ENCODE measurements around the gene VMP1. TPM values are rescaled to one million over a fixed set of nuclear protein-coding genes. Genes with fewer than 3 reads are reported as not detected.
"Not testable (repeated sequence)": the region's sequence is repeated elsewhere in the genome, so short reads cannot be mapped to it uniquely, and the experiment has no call there.

Gene VMP1
- polyA plus RNA-seq, 1 donor = 111 TPM

DNA sequence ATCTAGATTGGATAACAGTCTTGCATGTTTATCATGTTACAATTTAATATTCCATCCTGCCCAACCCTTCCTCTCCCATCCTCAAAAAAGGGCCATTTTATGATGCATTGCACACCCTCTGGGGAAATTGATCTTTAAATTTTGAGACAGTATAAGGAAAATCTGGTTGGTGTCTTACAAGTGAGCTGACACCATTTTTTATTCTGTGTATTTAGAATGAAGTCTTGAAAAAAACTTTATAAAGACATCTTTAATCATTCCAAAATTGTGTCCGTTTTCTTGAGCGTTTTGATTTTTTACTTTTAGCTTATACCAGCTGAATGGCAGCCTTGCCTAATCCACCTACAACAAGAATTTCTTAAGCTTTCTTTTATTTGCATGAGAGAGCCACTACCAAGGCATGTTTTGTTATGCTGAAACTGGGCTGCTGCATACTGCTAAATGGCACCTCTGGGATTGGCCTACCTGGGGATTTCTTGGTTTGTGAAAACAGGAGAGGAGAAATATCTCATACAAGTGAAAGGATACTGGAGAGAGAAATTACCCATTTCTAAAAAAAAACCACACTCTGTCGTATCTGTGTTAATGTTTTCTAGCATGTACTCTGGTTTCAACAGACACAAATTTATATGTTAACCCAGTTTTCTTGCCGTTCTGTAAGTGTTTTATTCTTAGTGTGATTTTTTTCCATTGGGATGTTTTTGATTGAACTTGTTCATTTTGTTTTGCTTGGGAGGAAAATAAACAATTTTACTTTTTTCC, 133.1 kb downstream of the VMP1 start:
- DNase-seq = no peak

DNA sequence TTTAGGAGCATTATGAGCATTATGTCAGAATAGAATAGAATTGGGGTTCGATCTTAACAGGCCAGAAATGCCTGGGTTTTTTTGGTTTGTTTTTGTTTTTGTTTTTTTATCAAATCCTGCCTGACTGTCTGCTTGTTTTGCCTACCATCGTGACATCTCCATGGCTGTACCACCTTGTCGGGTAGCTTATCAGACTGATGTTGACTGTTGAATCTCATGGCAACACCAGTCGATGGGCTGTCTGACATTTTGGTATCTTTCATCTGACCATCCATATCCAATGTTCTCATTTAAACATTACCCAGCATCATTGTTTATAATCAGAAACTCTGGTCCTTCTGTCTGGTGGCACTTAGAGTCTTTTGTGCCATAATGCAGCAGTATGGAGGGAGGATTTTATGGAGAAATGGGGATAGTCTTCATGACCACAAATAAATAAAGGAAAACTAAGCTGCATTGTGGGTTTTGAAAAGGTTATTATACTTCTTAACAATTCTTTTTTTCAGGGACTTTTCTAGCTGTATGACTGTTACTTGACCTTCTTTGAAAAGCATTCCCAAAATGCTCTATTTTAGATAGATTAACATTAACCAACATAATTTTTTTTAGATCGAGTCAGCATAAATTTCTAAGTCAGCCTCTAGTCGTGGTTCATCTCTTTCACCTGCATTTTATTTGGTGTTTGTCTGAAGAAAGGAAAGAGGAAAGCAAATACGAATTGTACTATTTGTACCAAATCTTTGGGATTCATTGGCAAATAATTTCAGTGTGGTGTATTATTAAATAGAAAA, 133.8 kb downstream of the VMP1 start:
- DNase-seq = not testable (repeated sequence)

DNA sequence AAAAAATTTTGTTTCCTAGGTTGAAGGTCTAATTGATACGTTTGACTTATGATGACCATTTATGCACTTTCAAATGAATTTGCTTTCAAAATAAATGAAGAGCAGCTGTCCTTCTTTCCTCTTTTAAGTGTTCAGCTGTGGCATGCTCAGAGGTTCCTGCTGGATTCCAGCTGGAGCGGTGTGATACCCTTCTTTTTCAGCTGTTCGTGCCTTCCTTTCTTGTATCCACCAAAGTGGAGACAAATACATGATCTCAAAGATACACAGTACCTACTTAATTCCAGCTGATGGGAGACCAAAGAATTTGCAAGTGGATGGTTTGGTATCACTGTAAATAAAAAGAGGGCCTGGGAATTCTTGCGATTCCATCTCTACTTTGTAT, 134.4 kb downstream of the VMP1 start:
- DNase-seq = not testable (repeated sequence)

GRCh38 chr17:59842901-59843652, 135.6 kb downstream of the VMP1 start:
- no peak for DNase-seq

- no peak for DNase-seq
Measured at GRCh38 chr17:59844884-59845594, 137.6 kb downstream of the VMP1 start.

DNA sequence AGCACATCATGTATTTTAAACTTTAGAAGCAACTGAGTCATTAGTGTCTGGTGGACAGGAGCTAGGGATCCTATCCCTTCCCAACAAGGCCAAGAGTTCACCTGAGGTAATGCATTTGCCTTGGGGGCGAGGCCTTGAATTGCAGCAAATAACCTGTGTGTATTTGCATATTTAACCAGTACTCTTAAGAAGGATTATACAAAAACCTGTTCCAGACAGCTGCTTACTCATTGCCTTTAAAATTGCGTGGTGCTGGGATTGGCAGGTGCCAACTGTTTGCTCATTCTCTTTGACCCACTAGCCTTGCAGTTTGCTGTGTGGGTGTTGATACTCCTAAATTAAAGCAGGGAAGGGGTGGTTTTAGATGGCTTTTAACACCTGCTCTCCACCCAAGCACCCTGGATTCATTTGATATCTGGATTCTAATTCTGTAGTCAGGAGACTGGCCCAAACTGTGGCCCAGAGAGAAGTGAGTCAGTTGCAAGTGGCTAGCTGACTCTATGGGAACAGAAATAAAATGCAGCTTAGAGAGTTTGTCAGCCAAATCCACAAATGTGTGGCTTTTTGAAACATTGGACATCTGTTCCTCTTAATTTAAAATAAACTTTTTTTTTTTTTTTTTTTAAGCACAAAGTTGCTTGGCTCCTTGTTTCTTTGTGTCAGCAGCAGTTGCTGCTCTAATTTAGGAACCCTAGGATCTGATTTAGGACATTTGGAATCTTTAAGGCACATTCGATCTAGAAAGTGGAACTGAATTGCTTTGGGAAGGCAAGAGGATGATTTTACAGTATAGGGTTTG, 138.3 kb downstream of the VMP1 start:
- DNase-seq = no peak

GRCh38 chr17:59846394-59847165, 139.1 kb downstream of the VMP1 start:
- no peak for DNase-seq

DNA sequence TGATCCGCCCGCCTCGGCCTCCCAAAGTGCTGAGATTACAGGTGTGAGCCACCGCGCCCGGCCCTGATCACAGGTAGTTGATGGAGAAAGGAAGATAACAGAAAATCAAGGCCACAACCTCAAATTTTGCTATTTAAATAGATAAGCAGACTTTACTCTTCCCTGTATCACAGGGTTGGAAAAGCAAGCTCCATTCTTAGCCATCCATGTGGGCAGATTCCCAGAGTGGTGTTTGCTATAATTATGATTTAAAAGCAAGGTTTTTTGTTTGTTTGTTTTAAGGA, 140.9 kb downstream of the VMP1 start:
- no peak for DNase-seq

GRCh38 chr17:59848778-59849177, 141.3 kb downstream of the VMP1 start:
- DNase-seq = no peak

GRCh38 chr17:59850311-59850710, 142.9 kb downstream of the VMP1 start:
- not testable (repeated sequence) for DNase-seq

DNA sequence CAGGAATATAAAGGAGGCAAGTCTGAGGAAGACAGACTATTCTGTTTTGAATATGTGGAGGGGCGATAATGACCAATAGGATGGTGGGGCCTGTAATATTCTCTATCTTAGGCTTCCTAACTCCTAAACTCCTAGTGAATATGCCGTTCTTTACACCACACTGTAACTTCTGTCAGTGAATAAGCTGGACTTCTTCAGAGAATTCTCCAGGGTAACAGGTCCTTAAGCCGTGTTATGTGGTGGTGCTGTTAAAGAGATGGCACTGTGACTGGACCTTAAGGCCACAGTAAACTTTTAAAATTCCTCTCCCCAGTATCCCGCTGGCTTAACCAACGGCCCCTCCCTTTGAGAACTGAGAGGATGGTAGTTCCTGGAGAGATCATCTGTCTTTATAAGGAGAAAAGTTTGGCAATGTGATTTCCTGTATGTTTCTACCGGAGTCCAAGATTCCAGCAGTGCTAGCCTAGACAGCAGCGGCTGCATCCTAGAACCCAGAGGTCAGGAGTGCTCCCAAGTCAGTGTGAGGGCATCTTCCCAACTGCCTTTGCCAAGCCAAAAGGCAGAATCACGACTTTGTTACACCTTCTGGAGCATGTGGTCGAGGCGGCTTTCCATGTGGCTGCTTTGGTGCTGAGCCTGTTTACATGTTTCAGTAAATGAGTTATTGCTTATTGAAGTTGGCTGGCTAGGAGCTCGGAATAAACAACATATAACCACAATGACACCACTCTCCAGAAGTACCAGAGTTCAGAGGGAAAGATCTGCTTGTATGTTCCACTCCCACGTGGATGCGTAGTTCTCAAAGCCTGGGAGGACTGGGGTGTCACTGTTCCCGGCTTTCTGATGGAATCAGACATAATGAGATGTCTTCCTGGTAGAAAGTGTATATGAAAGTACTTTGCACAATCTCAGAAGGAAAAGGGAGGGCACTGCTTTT, 144.3 kb downstream of the VMP1 start:
- no peak for DNase-seq

DNA sequence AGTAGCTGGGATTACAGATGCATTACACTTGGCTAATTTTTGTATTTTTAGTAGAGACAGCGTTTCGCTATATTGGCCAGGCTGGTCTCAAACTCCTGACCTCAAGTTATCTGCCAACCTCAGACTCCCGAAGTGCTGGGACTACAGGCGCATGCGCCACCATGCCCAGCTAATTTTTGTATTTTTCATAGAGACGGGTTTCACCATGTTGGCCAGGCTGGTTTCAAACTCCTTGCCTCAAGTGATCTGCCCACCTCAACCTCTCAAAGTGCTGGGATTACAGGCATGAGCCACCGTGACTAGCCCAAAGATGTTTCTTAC, 145.4 kb downstream of the VMP1 start:
- not testable (repeated sequence) for DNase-seq

DNA sequence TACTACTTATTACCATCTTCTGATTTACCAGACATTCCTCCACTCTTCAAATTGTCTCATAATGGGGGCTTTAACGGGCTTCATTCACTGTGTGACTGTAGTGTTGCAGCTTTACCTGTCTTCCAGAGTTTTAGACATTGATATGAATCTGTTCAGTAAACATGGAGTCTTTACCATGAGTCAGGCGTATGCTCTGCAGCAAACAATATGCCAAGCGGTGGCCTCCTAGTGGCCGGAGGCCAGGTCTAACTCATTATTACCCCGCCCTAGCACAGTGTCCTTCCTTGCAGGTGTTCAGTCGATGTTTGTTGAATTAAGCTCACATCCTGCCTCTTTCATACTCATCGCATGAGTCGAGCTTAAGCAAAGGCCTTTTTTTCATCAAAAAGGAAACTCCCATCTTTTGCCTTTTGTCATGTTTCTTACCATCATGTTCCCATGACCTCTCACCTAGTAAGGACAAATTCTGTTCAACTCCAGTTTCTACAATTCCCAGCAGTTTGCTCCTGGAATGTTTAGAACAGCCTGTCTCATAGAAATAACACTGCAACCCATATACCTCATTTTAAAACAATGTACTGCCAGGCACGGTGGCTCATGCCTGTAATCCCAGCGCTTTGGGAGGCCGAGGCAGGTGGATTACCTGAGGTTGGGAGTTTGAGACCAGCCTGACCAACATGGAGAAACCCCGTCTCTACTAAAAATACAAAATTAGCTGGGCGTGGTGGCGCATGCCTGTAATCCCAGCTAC, 145.9 kb downstream of the VMP1 start:
- DNase-seq = no peak

- not testable (repeated sequence) for DNase-seq
Measured at GRCh38 chr17:59853919-59854729, 146.7 kb downstream of the VMP1 start.

GRCh38 chr17:59856859-59857794, 149.7 kb downstream of the VMP1 start:
- DNase-seq = no peak

GRCh38 chr17:59858167-59858816, 150.8 kb downstream of the VMP1 start:
- no peak for DNase-seq

Data from left kidney (tissue), 2 donors.